ENCODE measurements around the gene NHERF2.

The NHERF2 gene

GRCh38 chr16:2061526-2061925, 34.8 kb downstream of the NHERF2 start:
- no peak for DNase-seq (ENCODE audit: low spot score)

GRCh38 chr16:2062801-2063200, 36.1 kb downstream of the NHERF2 start:
- no peak for DNase-seq (ENCODE audit: low spot score)

GRCh38 chr16:2063861-2064260, 37.2 kb downstream of the NHERF2 start:
- DNase-seq (ENCODE audit: low spot score), result no peak

- no peak for DNase-seq (ENCODE audit: low spot score)
Measured at GRCh38 chr16:2064368-2064945, 37.8 kb downstream of the NHERF2 start.

GRCh38 chr16:2066139-2066538, 39.4 kb downstream of the NHERF2 start:
- no peak for DNase-seq (ENCODE audit: low spot score)

GRCh38 chr16:2070576-2071453, 44.1 kb downstream of the NHERF2 start:
- no peak for DNase-seq (ENCODE audit: low spot score)

GRCh38 chr16:2071454-2072202, 44.9 kb downstream of the NHERF2 start:
- no peak for DNase-seq (ENCODE audit: low spot score)

- DNase-seq (ENCODE audit: low spot score), result no peak
Measured at GRCh38 chr16:2072926-2073325, 46.2 kb downstream of the NHERF2 start.

GRCh38 chr16:2074071-2074470, 47.4 kb downstream of the NHERF2 start:
- no peak for DNase-seq (ENCODE audit: low spot score)

GRCh38 chr16:2075631-2076030, 48.9 kb downstream of the NHERF2 start:
- no peak for DNase-seq (ENCODE audit: low spot score)

GRCh38 chr16:2076072-2076865, 49.6 kb downstream of the NHERF2 start:
- DNase-seq (ENCODE audit: low spot score), result no peak

- no peak for DNase-seq (ENCODE audit: low spot score)
Measured at GRCh38 chr16:2077016-2077415, 50.3 kb downstream of the NHERF2 start.

- no peak for DNase-seq (ENCODE audit: low spot score)
Measured at GRCh38 chr16:2077696-2078095, 51.0 kb downstream of the NHERF2 start.

- no peak for DNase-seq (ENCODE audit: low spot score)
Measured at GRCh38 chr16:2078096-2078495, 51.4 kb downstream of the NHERF2 start.

GRCh38 chr16:2078691-2079090, 52.0 kb downstream of the NHERF2 start:
- DNase-seq (ENCODE audit: low spot score), result no peak

GRCh38 chr16:2079311-2079800, 52.7 kb downstream of the NHERF2 start:
- no peak for DNase-seq (ENCODE audit: low spot score)

GRCh38 chr16:2079991-2080390, 53.3 kb downstream of the NHERF2 start:
- no peak for DNase-seq (ENCODE audit: low spot score)

GRCh38 chr16:2081201-2082084, 54.7 kb downstream of the NHERF2 start:
- DNase-seq (ENCODE audit: low spot score), result no peak

GRCh38 chr16:2082171-2082982, 55.7 kb downstream of the NHERF2 start:
- DNase-seq (ENCODE audit: low spot score), result no peak

GRCh38 chr16:2082983-2083364, 56.3 kb downstream of the NHERF2 start:
- DNase-seq (ENCODE audit: low spot score), result no peak

Measured in left forelimb (tissue), 1 donor.